Embryonic facial prominence (tissue), 1 donor: ENCODE measurements around the gene CAPZB.
A peak's percentile ranks its signal among the peaks of the same experiment; 100 is the strongest.

ENCODE experiments used
- DNase-seq: peaks from one replicate; pipeline ENCODE4 v3.0.0-alpha.2; 2016; ENCODE audit errors: extremely low spot score

CAPZB gene

DNA sequence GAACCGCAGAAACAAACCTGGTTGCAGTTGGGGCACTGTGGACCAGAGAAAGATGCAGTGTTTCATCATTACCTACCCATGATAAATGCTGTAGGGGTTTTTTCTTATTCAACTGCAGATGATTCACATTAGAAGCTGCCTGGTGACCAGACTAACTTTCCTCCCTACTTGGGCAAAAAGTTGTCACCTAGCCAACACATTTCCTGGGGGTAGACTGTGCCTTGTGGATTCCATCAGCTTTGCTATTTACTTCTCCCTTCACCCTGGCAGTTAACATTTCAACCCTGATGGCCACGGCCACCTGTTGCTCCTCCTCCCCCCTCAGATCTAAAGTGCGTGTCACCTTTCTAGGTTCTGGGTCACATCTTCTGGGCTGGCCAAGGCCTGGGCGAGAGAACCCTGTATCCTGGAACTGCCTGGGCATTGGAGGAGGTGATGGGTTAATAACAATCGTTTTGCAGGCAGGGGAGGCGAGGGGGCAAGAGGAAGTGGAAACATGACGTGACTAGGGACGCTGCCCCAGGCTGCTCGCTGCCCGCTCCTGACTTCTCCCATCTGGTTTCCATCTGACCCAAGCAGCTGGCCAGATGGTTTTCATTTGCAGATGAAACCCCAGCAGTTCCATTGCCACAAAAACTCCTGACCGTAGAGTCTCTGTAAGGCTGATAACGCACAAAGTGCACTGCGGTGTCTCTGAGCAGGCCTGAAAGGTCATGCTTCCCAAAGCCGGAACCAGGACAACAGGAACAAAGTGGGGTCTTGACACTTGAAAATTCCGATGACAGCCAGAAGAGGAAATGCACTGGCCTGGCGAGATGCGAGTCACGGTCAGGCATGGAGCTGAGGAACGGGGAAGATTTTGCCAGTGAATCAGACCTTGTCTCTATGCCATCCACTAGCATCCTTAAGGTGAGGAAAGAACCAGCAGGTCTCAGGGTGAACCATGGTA, 36.6 kb downstream of the CAPZB start:
- DNase-seq: no peak

DNA sequence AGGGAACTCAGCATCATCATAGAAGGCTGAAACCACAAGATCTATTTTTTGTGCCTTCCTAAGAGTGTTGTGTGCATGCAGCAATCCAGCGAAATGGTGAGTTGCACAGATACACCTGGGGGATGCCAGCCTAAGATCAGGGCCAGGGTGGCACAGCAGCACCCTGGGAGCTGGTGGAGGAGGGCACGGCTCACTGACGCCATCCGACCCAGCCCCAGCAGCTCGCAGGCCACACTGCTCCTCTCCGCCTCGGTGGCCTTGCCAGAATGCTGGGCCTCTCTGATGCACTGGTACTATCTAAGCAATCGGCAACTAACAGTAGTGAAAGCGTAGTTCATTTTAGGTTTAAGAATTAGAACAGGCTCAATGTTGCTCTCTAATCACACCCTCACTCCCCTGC, 37.8 kb downstream of the CAPZB start:
- DNase-seq: no peak

DNA sequence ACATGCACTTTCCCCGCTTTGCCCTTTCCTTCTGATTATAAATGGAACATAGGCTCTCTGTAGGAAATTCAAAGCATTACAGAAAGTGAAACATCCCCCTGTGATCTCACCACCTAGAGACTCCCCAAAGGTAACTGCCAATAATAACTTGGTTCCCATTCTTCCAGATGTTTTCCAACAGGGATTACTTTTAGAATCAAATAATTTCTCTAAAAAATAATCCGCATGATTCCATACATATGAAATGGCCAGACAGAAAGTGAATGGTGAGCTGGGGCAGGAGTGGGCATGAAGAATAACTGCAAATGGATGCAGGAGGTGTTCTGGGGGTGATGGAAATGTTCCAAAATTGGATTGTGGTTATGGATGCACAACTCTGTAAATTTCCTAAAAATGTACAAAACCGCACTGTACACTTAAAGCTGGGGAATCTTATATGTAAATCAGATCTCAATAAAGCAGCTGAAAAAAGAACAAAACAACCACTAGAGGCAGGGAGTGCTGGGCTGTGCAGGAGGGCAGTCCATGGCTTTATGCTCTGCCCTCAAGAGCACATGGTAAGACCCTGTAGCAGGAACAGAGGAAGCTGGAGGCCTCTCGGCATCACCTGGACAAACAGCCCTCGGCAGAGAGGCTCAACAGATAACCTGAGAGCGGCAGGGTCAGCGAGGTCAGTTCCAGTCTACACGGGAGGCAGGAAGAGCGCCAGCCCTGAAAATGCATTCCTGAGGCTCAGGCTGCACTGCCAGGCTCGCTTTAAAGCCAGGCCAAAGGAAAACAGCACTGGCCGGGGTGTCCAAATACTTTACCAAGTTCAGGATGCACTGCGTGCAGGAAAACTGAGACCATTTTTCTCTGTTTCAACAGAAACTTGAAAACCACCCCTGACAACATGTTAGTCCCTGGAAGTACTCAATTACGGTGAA, 39.7 kb downstream of the CAPZB start:
- DNase-seq: no peak

DNA sequence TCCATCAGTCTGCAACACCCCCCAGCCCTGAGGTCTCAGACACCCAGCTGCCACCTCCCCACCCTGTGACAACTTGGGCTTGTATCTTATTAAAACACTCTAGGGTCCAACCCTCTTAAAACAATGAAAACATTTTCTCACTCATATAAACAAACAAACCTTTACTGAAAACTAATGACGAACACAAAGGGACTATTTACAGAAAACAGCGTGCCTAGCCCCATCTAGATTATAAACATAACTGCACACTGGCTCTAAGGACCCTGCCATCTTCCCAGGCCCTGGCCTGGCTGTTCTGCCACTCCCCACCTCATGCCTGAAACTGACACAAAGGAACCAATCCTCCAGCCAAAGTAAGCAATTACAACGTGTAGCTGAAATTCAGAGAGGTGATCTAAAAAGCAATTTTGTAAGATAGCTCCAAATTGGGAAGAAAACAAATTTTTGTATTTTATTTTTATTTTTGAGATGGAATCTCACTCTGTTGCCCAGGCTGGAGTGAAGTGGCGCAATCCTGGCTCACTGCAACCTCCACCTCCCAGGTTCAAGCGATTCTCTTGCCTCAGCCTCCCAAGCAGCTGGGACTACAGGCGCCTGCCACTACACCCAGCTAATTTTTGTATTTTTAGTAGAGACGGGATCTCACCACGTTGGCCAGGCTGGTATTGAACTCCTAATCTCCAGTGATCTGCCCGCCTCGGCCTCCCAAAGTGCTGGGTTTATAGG, 40.9 kb downstream of the CAPZB start:
- no peak for DNase-seq

DNA sequence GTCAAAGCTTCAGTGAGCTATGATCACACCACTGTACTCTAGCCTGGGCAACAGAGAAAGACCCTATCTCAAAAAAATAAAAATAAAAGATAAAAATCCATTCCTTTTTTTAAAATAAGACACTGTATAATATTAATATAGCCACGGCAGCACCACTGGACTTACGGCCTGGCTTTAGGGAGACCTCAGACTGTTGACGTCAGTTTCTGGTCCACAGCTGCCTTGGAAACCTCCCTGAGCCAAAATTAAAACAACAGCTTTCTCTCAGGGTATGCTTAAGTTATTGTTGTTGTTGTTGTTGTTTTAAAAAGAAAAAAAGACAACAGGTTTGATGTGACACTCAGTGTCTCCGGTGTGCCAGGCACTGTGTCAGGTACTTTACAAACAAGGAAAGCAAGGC, 42.0 kb downstream of the CAPZB start:
- DNase-seq: no peak

DNA sequence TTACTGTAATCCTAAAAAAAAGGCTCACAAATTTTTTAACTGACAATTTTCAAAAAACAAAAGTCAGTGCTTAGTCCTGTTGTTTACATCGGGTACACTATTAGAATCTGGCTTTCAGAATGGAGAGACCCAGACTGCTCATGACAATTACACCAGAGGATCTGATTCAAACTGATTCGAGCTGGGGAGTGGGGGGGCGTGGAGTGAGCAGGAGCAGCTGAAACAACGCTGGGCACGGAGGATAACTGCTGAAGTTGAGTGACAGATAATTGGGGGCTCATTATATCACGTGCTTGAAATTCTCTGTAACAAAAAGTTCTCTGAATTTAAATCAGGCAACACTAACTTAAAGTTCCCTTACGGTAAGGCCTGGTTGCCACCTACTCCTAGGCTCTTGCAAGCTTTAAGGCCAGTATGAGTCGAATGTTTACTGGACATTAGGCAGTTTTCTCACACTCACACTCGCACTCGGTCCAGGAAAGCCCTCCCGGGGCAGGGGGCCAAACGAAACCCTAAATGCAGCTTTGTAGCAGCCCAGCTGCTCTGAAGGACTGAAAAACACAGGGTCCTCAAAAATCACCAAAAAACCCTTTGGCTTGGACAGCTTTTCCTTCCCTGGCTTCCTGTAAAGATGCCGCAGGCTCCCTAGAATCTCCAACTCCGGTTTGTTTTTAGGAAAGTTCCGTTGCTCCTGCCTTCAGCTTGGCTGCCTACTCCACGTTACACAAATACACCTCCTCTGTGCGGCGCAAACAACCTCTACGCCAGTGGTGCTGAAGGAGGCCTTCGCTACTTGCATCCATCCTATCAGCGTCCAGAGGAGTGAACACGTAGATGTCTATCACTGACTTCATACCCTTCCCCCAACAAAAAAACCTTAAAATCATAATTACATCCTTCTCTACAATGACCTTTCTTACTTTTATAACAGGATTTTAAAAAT, 42.9 kb downstream of the CAPZB start:
- no peak for DNase-seq

DNA sequence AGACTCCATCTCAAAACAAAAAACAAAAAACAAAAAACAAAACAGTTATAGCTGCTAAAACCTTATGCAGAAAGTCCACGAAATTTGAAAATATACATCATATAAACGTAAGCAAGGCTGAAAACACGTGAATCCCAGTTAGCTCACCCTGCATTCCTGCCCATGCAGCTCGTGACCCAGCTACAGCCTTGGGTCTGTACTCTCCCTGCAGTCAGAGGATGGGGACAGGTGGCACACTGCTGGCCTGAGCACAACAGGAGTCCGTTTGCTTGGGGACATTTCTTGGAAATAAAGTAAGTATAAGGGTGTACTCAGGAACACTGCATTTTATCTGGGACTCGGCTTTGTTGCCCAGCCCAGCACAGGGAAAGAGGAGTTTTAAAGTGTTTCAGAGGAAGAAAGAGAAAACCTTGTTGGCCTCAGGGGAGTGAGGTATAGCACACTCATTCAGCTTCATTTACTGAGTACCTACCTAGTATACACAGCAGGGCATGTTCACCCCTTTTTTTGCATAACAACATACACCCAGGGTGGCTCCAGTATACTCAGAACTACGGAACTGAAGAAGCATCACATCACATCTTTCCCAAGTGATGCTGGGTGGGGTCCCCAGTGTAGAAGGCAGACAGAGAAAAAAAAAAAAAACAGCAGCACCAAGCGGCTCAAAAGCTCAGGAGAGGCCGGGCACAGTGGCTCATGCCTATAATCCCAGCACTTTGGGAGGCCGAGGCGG, 44.1 kb downstream of the CAPZB start:
- no peak for DNase-seq

DNA sequence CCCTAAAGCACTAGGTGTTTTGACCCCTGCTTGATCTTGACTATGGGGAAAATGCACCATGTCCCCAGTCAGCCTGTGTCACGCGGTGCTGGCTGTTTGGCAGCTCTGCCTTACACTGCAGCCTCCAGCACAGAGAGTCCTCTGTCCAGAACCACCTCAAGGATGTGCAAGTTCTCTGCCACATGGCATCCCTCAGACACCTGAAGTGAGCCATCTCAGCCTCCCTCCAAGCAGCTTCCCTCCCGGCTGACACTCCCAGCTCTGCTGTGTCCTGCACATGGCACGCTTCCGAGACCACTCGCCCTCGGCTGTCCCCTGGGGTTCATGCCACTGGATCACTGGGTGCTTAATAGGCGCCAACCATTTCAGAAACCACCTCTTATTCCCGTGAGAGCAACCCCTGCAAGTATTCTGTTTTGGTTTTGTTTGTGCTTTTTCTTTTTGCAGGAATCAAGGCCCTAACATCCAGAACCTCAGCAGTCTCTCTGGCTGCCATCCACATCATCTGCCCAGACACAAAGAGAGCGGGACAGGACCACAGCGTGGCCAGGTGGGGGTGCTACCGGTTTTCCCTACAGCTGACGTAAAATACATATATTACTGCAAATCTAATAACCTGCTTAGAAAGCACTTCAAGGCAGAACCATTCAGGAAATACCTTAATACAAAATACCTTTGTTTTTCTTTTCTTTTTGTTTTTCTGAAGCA, 45.7 kb downstream of the CAPZB start:
- DNase-seq: no peak

DNA sequence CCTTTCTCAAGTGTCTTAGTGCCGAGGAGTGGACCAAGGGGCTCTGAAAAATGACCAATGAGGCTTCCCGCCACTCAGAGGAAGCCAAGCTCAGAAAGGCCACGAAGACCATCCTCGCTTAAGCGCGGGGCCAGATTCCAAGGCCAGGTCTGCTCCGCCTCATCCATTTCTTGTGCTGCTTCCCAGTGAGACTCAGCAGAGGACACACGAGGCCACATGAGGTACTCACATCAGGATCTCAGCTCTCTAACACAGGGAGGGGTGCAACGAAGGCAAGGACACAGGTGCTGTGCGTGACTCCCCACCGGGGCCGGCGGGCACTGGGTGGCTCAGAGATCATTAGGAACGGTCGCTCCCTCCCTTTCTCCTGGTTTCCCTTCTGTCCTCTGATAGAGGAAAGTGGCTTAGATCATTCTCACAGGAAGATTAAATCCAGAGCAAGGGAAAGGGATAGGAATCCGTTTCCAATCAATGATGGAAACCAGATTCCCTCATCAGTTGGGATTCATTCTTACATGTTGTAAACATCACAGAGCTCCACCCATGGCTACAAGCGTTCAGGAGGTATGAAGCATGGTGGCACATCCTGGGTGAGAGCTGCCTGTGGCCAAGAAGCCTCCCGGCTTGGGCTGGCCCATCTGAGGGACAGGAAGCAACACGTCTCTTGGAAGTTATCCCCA, 46.7 kb downstream of the CAPZB start:
- DNase-seq: peak; percentile 50

DNA sequence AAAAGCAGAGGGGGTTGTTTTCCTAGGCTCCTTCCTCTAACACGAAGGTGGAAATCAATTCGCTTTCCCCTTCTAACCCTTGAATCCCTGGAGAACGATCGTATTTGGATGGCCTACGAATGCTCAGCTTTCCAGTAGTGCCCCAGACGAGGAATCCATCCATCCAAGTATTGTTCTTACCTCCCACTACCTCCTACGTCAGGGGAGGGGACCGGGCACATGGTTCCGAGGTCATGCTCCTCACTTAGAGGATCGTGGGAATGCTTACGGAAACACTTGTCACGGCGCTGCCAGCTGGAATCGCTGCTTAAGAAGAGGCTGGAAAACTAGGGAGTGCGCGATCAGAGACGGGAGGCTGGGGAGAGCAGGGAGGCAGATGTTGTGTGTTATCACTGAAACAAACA, 47.4 kb downstream of the CAPZB start:
- peak; percentile 50 for DNase-seq

DNA sequence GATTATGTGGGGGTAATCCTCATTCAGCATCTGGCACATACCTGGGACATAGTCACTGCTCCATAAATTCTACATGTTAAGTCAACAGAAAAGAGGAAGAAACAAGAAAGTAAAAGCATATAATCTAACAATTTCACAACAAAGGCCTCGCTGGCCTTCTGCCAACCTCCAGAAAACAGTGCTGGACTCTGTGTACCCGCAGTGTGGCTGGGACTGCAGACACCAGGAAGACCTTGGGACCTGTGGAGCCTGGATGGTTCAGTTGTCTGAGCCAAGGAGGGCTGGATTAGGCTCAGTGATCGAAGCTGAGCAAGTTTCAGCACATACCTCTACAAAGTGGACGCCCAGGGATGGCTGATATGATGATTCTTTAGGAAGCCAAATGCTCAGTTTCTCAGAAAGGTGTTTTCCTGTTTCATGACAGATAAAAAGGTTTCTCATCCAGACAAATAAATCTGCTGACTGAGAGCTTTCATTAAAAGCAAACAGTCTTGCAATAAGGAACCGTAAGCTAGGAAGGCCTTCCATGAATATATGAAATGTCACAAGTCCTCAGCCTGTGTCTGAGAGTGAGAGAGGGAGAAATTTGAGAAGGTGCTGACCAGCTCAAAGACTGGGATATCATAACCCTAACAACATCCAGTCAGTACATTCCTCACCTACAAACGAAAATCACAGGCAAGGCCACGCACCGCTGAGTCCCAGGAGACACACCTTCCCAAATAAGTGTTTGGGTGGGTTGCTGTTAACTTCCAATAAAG, 48.4 kb downstream of the CAPZB start:
- DNase-seq: no peak

DNA sequence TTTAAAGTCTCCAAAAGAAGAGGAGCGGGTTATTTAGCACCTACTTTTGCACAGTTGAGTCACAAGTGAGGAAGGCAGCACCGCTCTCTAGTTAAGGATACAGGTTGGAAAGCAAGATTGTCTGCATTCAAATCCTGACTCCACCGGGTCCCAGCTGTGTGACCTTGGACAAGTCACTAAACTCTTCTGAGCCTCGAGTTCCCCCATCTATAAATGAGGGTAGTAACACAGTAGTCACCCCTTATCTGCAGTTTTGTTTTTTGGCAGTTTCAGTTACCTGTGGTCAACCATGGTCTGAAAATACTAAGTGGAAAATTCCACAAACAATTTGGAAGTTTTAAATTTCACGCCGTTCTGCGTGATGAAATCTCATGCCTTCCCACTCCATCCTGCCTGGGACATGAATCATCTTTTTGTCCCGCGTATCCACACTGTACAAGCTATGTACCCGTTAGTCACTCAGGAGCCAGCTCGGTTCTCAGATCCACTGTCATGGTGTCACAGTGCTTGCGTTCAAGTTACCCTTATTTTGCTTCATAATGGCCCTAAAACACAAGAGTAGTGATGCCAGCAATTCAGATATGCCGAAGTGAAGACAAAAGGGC, 49.4 kb downstream of the CAPZB start:
- no peak for DNase-seq

DNA sequence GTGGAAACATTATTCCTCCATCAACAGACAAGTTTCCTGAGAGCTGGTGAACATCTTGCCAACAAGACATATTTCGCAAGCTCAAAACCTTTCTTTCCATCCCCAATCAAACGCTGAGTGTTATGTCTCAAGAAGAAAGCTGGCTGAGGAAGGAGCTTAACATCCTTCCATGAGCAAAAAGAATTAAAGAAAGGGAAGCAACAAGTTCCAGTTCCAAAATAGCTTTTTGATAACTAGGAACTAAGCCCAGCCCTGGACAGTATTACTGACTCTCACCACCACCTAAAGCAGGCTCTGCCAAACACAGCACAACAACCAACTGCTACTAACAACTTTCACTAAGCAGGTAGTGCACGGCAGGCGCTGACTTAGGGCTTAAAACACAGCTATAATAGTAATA, 50.2 kb downstream of the CAPZB start:
- DNase-seq: no peak

DNA sequence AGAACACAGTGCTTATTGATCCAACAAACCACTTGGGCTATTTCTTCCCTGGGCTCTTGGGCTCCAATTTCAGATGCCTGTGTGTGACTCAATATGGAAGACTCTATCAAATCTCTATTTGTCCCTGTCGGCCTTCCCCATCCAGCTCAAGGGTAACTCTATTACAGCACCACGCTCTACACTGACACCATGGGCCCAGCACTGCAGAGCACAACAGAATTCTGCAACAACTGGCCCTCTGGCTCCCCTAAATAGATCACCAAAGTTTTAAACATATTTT, 51.7 kb downstream of the CAPZB start:
- DNase-seq: no peak

DNA sequence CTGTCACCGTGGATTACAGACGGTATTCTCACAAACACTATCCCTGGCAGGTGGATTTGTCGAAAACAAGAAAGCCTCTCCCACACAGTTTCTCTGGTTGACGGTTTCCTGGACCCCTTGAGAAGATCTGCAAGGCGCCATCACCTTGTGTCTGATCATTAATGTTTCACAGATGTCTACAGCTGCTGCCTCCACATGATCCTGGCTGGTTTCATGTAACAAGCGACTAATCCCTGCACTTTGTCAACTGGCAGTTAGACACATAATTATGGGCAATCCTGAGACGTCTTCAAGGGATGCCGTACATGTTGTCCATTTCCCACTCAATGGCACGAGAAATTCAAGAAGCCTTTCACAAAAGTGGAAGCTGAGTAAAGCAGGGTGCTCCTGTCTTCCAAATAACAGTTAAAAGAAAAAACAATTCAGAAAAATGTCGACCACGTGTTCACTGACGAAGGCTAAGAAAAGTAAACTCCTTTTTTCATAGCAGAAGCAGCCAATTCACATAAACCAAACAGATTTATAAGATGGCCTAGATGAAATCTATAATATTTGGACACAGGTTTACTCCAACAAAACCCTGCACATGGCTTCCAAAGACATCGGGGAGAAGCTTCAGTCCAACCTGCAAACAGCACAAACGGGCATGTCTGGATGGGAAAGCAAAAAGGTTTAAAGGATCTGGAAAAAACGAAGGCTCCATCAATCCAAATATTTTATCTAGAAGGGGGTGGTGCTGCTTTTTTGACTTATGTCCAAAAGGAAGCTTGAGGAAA, 52.2 kb downstream of the CAPZB start:
- DNase-seq: no peak

DNA sequence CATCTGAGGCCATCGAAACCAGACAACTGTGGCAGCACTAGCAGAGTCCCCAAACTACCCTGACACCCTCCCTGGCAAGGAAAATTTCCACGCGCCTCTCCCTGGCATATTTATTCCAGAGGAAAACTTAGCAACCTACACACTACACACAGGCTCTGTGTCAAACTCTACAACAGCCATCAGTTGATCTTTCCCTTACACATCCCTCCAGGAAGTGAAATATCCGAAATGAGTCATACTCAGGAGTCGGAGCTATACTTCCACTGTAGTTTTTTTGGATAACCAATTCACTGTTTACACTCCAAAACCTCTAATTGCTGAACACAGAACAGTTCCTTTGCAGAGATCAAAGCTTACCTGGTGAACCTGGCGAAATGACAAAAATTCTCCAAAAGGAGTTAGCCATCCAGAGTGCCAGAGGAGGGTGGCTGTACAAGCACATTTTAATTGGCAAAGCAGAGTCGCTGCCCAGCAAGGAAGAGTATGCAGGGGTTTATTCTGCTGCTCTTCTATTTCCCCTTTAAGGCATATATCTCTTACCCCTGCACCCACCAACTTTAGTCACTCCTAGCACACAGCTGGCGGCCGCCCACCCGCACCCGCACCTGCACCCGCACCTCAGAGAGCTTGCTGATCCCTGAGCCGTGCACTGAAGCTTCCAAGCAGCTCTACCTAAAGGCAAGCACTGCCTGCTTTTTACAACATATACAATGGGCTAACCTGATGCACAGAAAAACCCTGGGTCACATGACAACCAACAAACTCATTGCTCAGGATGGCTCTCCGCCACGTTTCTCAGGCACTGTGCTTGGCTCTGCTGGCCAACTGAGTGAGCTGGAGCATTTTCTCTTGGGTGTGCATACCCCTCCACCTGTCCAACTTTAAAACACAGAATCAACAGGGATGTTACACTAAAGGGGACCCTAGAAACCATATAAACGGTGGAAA, 54.9 kb downstream of the CAPZB start:
- DNase-seq: no peak
